ENCODE results near the gene WDR76.

- TF ChIP-seq, protein P1, sequence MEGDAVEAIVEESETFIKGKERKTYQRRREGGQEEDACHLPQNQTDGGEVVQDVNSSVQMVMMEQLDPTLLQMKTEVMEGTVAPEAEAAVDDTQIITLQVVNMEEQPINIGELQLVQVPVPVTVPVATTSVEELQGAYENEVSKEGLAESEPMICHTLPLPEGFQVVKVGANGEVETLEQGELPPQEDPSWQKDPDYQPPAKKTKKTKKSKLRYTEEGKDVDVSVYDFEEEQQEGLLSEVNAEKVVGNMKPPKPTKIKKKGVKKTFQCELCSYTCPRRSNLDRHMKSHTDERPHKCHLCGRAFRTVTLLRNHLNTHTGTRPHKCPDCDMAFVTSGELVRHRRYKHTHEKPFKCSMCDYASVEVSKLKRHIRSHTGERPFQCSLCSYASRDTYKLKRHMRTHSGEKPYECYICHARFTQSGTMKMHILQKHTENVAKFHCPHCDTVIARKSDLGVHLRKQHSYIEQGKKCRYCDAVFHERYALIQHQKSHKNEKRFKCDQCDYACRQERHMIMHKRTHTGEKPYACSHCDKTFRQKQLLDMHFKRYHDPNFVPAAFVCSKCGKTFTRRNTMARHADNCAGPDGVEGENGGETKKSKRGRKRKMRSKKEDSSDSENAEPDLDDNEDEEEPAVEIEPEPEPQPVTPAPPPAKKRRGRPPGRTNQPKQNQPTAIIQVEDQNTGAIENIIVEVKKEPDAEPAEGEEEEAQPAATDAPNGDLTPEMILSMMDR (IDR thresholded peaks at IDR 0.05): no peak
- no peak for TF ChIP-seq POLR2A (IDR thresholded peaks at IDR 0.05)
Observed at GRCh38 chr15:43887901-43888300, 61.1 kb downstream of the WDR76 start.

Measured in thyroid gland (tissue), 4 donors.